Astrocyte (in vitro differentiated cells and primary cell): ENCODE data around the gene AGPAT1. TPM values are rescaled to one million over a fixed set of nuclear protein-coding genes. Genes with fewer than 3 reads are reported as not detected.
"Not testable (repeated sequence)": the region's sequence is repeated elsewhere in the genome, so short reads cannot be mapped to it uniquely, and the experiment has no call there.

ENCODE experiments used
- DNase-seq: peaks from one replicate; pipeline ENCODE4 v3.0.0-alpha.2; 2010; ENCODE audit warnings: low read depth
- FAIRE-seq: peaks from 2 replicates; lab custom pipeline; 2011; peaks lifted over from hg19 to GRCh38; lab: Jason Lieb, UNC
- H2AFZ ChIP-seq: 2 replicates; pipeline ENCODE4 v1.6.0; 2012; ENCODE audit warnings: low read depth, low read length, inconsistent platforms
- H3K27ac ChIP-seq: 2 replicates; pipeline ENCODE4 v1.5.1; 2011; ENCODE audit warnings: low read depth, low read length, inconsistent platforms
- H3K27me3 ChIP-seq: 2 replicates; pipeline ENCODE4 v1.6.0; 2011; ENCODE audit warnings: low read length, inconsistent platforms; ENCODE audit not compliant: insufficient read depth
- H3K36me3 ChIP-seq: 2 replicates; pipeline ENCODE4 v1.5.1; 2011; ENCODE audit warnings: low read length, inconsistent platforms; ENCODE audit not compliant: insufficient read depth
- H3K4me1 ChIP-seq: 2 replicates; pipeline ENCODE4 v1.5.1; 2011; ENCODE audit warnings: low read length, inconsistent platforms; ENCODE audit not compliant: insufficient read depth
- H3K4me2 ChIP-seq: 2 replicates; pipeline ENCODE4 v1.6.0; 2012; ENCODE audit warnings: low read length, inconsistent platforms
- H3K4me3 ChIP-seq: 2 replicates; pipeline ENCODE4 v1.5.1; 2011; ENCODE audit warnings: low read depth, mild to moderate bottlenecking, low read length, inconsistent platforms; ENCODE audit not compliant: insufficient read depth
- H3K79me2 ChIP-seq: 2 replicates; pipeline ENCODE4 v1.6.0; 2012; ENCODE audit warnings: mild to moderate bottlenecking, low read length, inconsistent platforms; ENCODE audit not compliant: insufficient read depth
- H3K9ac ChIP-seq: 2 replicates; pipeline ENCODE4 v1.6.0; 2012; ENCODE audit warnings: mild to moderate bottlenecking, low read length, inconsistent platforms
- H3K9me3 ChIP-seq: 2 replicates; pipeline ENCODE4 v1.5.1; 2012; ENCODE audit warnings: low read depth, mild to moderate bottlenecking, low read length, inconsistent platforms; ENCODE audit not compliant: insufficient read depth
- H4K20me1 ChIP-seq: 2 replicates; pipeline ENCODE4 v1.6.0; 2012; ENCODE audit warnings: low read length, inconsistent platforms; ENCODE audit not compliant: insufficient read depth
- H3K27ac Mint-ChIP-seq: one replicate; pipeline ENCODE4 v1.8.0; 2021; ENCODE audit warnings: mild to moderate bottlenecking, mixed read lengths; ENCODE audit not compliant: unreplicated experiment
- H3K27me3 Mint-ChIP-seq: one replicate; pipeline ENCODE4 v1.8.0; 2021; ENCODE audit warnings: low read depth, mixed read lengths; ENCODE audit not compliant: unreplicated experiment
- H3K36me3 Mint-ChIP-seq: one replicate; pipeline ENCODE4 v1.8.0; 2021; ENCODE audit warnings: low read depth, mixed read lengths; ENCODE audit not compliant: unreplicated experiment
- H3K4me1 Mint-ChIP-seq: one replicate; pipeline ENCODE4 v1.8.0; 2021; ENCODE audit warnings: low read depth, mixed read lengths; ENCODE audit not compliant: unreplicated experiment
- H3K4me3 Mint-ChIP-seq: one replicate; pipeline ENCODE4 v1.8.0; 2021; ENCODE audit warnings: mild to moderate bottlenecking, moderate library complexity, mixed read lengths; ENCODE audit not compliant: unreplicated experiment
- H3K9me3 Mint-ChIP-seq: one replicate; pipeline ENCODE4 v1.8.0; 2021; ENCODE audit warnings: mild to moderate bottlenecking, mixed read lengths; ENCODE audit not compliant: unreplicated experiment
- CTCF ChIP-seq: IDR thresholded peaks from 2 replicates; pipeline ENCODE4 v1.5.1; 2011; ENCODE audit warnings: low read depth, mild to moderate bottlenecking, inconsistent platforms, low read length, moderate library complexity; ENCODE audit not compliant: insufficient read depth
- EZH2 ChIP-seq: IDR thresholded peaks from 2 replicates; pipeline ENCODE4 v1.6.1; 2012; ENCODE audit warnings: mild to moderate bottlenecking, low read length, inconsistent platforms; ENCODE audit not compliant: insufficient read depth
- total RNA-seq: library from RNA; stranded (reverse); gene quantifications from 2 replicates; pipeline ENCODE4 v1.2.1, GENCODE V29; 2021

AGPAT1 gene
- total RNA-seq, 1 donor from 2014 or later = 94.8 TPM

DNA sequence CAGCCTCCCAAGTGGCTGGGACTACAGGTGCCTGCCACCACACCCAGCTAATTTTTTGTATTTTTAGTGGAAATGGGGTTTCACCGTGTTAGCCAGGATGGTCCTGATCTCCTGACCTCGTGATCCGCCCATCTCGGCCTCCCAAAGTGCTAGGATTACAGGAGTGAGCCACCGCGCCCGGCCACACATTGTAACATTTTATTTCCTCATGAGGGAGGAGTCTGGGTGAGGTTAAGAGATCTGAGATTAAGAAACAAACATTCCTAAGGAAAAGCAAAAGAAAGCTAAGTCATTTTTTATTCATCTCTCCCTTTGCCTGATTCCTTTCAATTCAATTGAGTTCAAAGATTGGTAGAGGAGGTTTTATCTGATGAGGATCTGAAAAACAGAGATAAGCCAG lies 31.6 kb downstream of the AGPAT1 start:
- H3K27ac ChIP-seq, H3K4me3 ChIP-seq, H3K9ac ChIP-seq, H3K4me3 Mint-ChIP-seq, H3K79me2 ChIP-seq, H3K36me3 ChIP-seq, H3K36me3 Mint-ChIP-seq, H3K27ac Mint-ChIP-seq, DNase-seq, H4K20me1 ChIP-seq, FAIRE-seq, H3K9me3 Mint-ChIP-seq, H2AFZ ChIP-seq, H3K9me3 ChIP-seq, H3K4me2 ChIP-seq, H3K4me1 ChIP-seq: not testable (repeated sequence)
- peaks cover 18% of the 10 kb centered on the region for H3K27me3 Mint-ChIP-seq
- peaks cover 27% of the 10 kb centered on the region for H3K4me1 Mint-ChIP-seq
- peaks cover 28% of the 10 kb centered on the region for H3K27me3 ChIP-seq

DNA sequence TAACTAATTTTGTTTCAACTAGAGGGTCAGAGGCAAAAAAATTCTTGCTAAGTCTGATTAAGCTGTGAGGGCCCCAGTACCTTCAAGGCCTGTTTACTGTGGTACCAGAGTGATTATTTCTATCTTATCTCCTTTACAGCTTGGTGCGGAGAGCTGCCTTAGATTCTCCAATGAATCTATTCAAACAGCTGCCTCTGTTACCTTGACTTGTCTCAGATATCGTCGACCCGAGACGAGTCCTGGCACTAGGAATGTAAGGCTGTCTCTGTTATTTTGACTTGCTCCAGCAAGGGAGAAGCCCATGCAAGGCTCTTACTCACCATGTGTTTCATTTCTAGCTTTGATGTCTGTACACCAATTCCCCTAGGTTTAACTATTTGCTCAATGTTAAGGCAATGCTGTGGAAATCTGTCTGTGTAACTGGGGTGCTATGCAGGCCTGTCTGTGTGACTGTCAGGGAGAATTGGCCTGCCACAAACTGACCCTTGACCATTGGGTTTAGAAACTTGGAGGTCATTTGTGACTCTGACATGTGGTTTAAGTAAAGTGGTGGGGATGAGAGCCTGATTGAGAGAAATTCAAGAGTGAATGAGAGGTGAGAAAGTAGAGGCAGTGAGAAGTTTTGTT lies 35.4 kb downstream of the AGPAT1 start:
- no peaks in the 10 kb centered on the region for H3K9me3 Mint-ChIP-seq
- Histone ChIP-seq H3K36me3 (no peaks in the 10 kb centered on the region), H3K9ac (no peak overlapping the region), H3K4me1 (no peaks in the 10 kb centered on the region), H2AFZ (no peak overlapping the region), H4K20me1 (no peaks in the 10 kb centered on the region), H3K4me3 (no peak overlapping the region), H3K9me3 (no peaks in the 10 kb centered on the region), H3K4me2 (no peak overlapping the region), H3K27ac (no peak overlapping the region), H3K79me2 (no peaks in the 10 kb centered on the region), H3K27me3 (no peaks in the 10 kb centered on the region)
- H3K27me3 Mint-ChIP-seq = peaks cover 3% of the 10 kb centered on the region
- peaks cover 16% of the 10 kb centered on the region for H3K4me1 Mint-ChIP-seq
- H3K27ac Mint-ChIP-seq = peak overlapping the region; percentile 10
- no peak for TF ChIP-seq CTCF
- no peak for TF ChIP-seq EZH2
- FAIRE-seq (no peak), DNase-seq (no peak)
- H3K36me3 Mint-ChIP-seq = peaks cover 2% of the 10 kb centered on the region
- no peak overlapping the region for H3K4me3 Mint-ChIP-seq

- Histone ChIP-seq H3K27ac (no peak overlapping the region), H3K9ac (no peak overlapping the region), H3K36me3 (no peaks in the 10 kb centered on the region), H3K27me3 (no peaks in the 10 kb centered on the region), H3K4me1 (no peaks in the 10 kb centered on the region), H3K9me3 (no peaks in the 10 kb centered on the region), H3K4me2 (no peak overlapping the region), H3K79me2 (no peaks in the 10 kb centered on the region), H3K4me3 (no peak overlapping the region), H2AFZ (no peak overlapping the region), H4K20me1 (no peaks in the 10 kb centered on the region)
- Mint-ChIP-seq H3K9me3 (no peaks in the 10 kb centered on the region), H3K4me3 (no peak overlapping the region), H3K27me3 (peaks cover 3% of the 10 kb centered on the region), H3K36me3 (peaks cover 2% of the 10 kb centered on the region), H3K27ac (peak overlapping the region; percentile 31), H3K4me1 (peaks cover 16% of the 10 kb centered on the region)
- no peak for TF ChIP-seq EZH2
- no peak for TF ChIP-seq CTCF
- DNase-seq (no peak), FAIRE-seq (no peak)
These were observed 36.3 kb downstream of the AGPAT1 start for GRCh38 chr6:32139590-32139989.
